Natural killer cell (primary cell): Measurements from ENCODE around the gene TACC2. TPM values are rescaled to one million over a fixed set of nuclear protein-coding genes. Genes with fewer than 3 reads are reported as not detected.

Experiments used
- ATAC-seq, 3 donors: fragments of 150-1000 bp in 2 of 3; fragments of 200-7000 bp in 1 of 3; cut with Tn5 transposase; 1 replicate in 1 of 3; 2 replicates in 2 of 3; pipeline ENCODE4 v1.10.0; 2021; ENCODE audit warnings: mild to moderate bottlenecking in 2 of 3, moderate library complexity in 2 of 3
- DNase-seq, 2 donors: peaks; one replicate each; pipeline versions ENCODE4 v3.0.0 to v3.0.0-alpha.2; 2013 to 2021; ENCODE audit warnings: mixed read lengths in 1 of 2
- H3K27ac ChIP-seq: one replicate; pipeline ENCODE4 v1.5.1; 2013; ENCODE audit warnings: mild to moderate bottlenecking, low read length
- H3K27me3 ChIP-seq: one replicate; pipeline ENCODE4 v1.6.1; 2013; ENCODE audit warnings: low read length; ENCODE audit not compliant: control insufficient read depth, insufficient read depth
- H3K36me3 ChIP-seq: one replicate; pipeline ENCODE4 v1.6.1; 2013; ENCODE audit warnings: low read length; ENCODE audit not compliant: control insufficient read depth, insufficient read depth
- H3K4me1 ChIP-seq: one replicate; pipeline ENCODE4 v1.6.1; 2013; ENCODE audit warnings: low read length; ENCODE audit not compliant: control insufficient read depth, insufficient read depth
- H3K4me3 ChIP-seq: one replicate; pipeline ENCODE4 v1.5.1; 2013; ENCODE audit warnings: low read length
- H3K9me3 ChIP-seq: one replicate; pipeline ENCODE4 v1.6.1; 2013; ENCODE audit warnings: low read length; ENCODE audit not compliant: control insufficient read depth, insufficient read depth
- H3K27ac Mint-ChIP-seq, 2 donors: one replicate each; pipeline ENCODE4 v1.8.0; 2022; ENCODE audit warnings: mild to moderate bottlenecking in 2 of 2, mixed read lengths in 2 of 2, moderate library complexity in 1 of 2
- H3K27me3 Mint-ChIP-seq, 2 donors: one replicate each; pipeline ENCODE4 v1.8.0; 2022; ENCODE audit warnings: low read depth in 2 of 2, mixed read lengths in 2 of 2
- H3K36me3 Mint-ChIP-seq: one replicate; pipeline ENCODE4 v1.8.0; 2022; ENCODE audit warnings: mixed read lengths
- H3K4me1 Mint-ChIP-seq, 2 donors: one replicate each; pipeline ENCODE4 v1.8.0; 2022; ENCODE audit warnings: mixed read lengths in 2 of 2
- H3K4me3 Mint-ChIP-seq: one replicate; pipeline ENCODE4 v1.8.0; 2022; ENCODE audit warnings: mild to moderate bottlenecking, moderate library complexity, mixed read lengths
- H3K9me3 Mint-ChIP-seq, 2 donors: one replicate each; pipeline ENCODE4 v1.8.0; 2022; ENCODE audit warnings: mixed read lengths in 2 of 2
- CTCF ChIP-seq: fragments of 200-600 bp; IDR thresholded peaks from one replicate; pipeline ENCODE4 v1.8.0; 2022; ENCODE audit warnings: antibody characterized with exemption
- WGBS: methylation state at CpG from one replicate; pipeline ENCODE4 v1.1.7; 2013; ENCODE audit warnings: missing lambda C conversion rate; ENCODE audit not compliant: insufficient coverage; 5-methylcytosine and 5-hydroxymethylcytosine counted together
- intact Hi-C: fragments of 100-400 bp; cut with micrococcal nuclease; formaldehyde crosslinking; loops from one replicate; pipeline ENCODE4 v1.14.2; 2022
- total RNA-seq, 4 donors: library from RNA; stranded (reverse); fragments of 120-200 nt in 1 of 4; gene quantifications; one replicate each; pipeline versions ENCODE4 v1.2.3 to v1.2.4, GENCODE V29; 2013 to 2022

Gene TACC2
- total RNA-seq, 3 donors from 2014 or later (not counting 1 experiment from before 2014, with no cell fraction given) = not detected

- Histone ChIP-seq H3K4me3 (no peak overlapping the region), H3K9me3 (no peaks in the 10 kb centered on the region), H3K36me3 (no peaks in the 10 kb centered on the region), H3K27ac (no peak overlapping the region), H3K27me3 (no peaks in the 10 kb centered on the region), H3K4me1 (no peaks in the 10 kb centered on the region)
- no peak for TF ChIP-seq CTCF
- Mint-ChIP-seq H3K27ac (no peak overlapping the region), H3K4me3 (no peak overlapping the region), H3K4me1 (no peaks in the 10 kb centered on the region), H3K9me3 (no peaks in the 10 kb centered on the region), H3K36me3 (no peaks in the 10 kb centered on the region), H3K27me3 (peaks cover 0 to 7% of the 10 kb centered on the region in 2 donors)
- no peak for ATAC-seq
- DNase-seq = no peak
- intact Hi-C loops = no loop called here
- WGBS = 76% methylated on average over 14 of the region's 17 CpGs
Observed at GRCh38 chr10:122237331-122237990, 248.5 kb downstream of the TACC2 start.

- no peaks in the 10 kb centered on the region for H3K4me1 Mint-ChIP-seq
- H3K9me3 Mint-ChIP-seq = no peaks in the 10 kb centered on the region
- intact Hi-C loops = no loop called here
- H3K36me3 Mint-ChIP-seq = no peaks in the 10 kb centered on the region
- no peak for TF ChIP-seq CTCF
- DNase-seq = no peak
- H3K27me3 ChIP-seq = no peaks in the 10 kb centered on the region
- no peak overlapping the region for H3K27ac ChIP-seq
- H3K9me3 ChIP-seq = no peaks in the 10 kb centered on the region
- WGBS = 91% methylated on average over 9 of the region's 10 CpGs
- H3K27ac Mint-ChIP-seq = no peak overlapping the region
- peaks cover 0 to 7% of the 10 kb centered on the region in 2 donors for H3K27me3 Mint-ChIP-seq
- H3K4me1 ChIP-seq = no peaks in the 10 kb centered on the region
- no peak overlapping the region for H3K4me3 ChIP-seq
- H3K36me3 ChIP-seq = no peaks in the 10 kb centered on the region
- no peak for ATAC-seq
- no peak overlapping the region for H3K4me3 Mint-ChIP-seq
Observed at GRCh38 chr10:122239578-122240257, 250.8 kb downstream of the TACC2 start.

- H3K27me3 Mint-ChIP-seq = peaks cover 3 to 7% of the 10 kb centered on the region in 2 donors
- H3K27ac Mint-ChIP-seq = no peak overlapping the region
- no peak overlapping the region for H3K27ac ChIP-seq
- no peak for TF ChIP-seq CTCF
- DNase-seq (no peak), ATAC-seq (no peak)
- no peaks in the 10 kb centered on the region for H3K27me3 ChIP-seq
- H3K36me3 ChIP-seq = no peaks in the 10 kb centered on the region
- no peaks in the 10 kb centered on the region for H3K4me1 Mint-ChIP-seq
- H3K4me3 ChIP-seq = no peak overlapping the region
- 88% methylated on average over 6 of the region's 6 CpGs for WGBS
- intact Hi-C loops = no loop called here
- H3K4me3 Mint-ChIP-seq = no peak overlapping the region
- no peaks in the 10 kb centered on the region for H3K4me1 ChIP-seq
- no peaks in the 10 kb centered on the region for H3K9me3 Mint-ChIP-seq
- no peaks in the 10 kb centered on the region for H3K36me3 Mint-ChIP-seq
- no peaks in the 10 kb centered on the region for H3K9me3 ChIP-seq
Observed at GRCh38 chr10:122240401-122240800, 251.4 kb downstream of the TACC2 start.
